Measurements from ENCODE around the gene FXYD4. TPM values are rescaled to one million over a fixed set of nuclear protein-coding genes. Genes with fewer than 3 reads are reported as not detected.
"Not testable (repeated sequence)": the region's sequence is repeated elsewhere in the genome, so short reads cannot be mapped to it uniquely, and the experiment has no call there.

FXYD4 gene
- total and polyA plus RNA-seq, 2 of the 8 experiments (the other 6 are each of a cell fraction or from before 2014, with no cell fraction given) = not detected

DNA sequence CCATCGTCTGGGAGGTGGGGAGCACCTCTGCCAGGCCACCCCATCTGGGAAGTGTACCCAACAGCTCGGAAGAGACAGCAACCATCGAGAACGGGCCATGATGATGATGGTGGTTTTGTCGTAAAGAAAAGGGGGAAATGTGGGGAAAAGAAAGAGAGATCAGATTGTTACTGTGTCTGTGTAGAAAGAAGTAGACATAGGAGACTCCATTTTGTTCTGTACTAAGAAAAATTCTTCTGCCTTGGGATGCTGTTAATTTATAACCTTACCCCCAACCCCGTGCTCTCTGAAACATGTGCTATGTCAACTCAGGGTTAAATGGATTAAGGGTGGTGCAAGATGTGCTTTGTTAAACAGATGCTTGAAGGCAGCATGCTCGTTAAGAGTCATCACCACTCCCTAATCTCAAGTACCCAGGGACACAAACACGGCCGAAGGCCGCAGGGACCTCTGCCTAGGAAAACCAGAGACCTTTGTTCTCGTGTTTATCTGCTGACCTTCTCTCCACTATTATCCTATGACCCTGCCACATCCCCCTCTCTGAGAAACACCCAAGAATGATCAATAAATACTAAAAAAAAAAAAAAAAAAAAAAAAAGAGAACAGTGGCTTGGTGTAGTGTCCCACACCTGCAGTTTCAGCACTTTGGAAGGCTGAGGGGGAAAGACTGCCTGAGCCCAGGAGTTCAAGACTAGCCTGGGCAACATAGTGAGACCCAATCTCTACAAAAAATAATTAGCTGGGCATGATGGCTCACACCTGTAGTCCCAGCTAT lies 41.2 kb upstream of the FXYD4 start:
- H3K27ac ChIP-seq (ENCODE audit: low read depth, low read length); H3K79me1 ChIP-seq (ENCODE audit: low read depth, low read length); H3K4me1 ChIP-seq (replicated peaks in 1 of 4; ENCODE audit: control insufficient read depth in 3 of 4, insufficient read depth in 4 of 4, low read length in 3 of 4); H3K18ac ChIP-seq (ENCODE audit: extremely low read depth, low read length); H2AFZ ChIP-seq (ENCODE audit: low read length); H3K14ac ChIP-seq (ENCODE audit: insufficient read length); H3K9ac ChIP-seq (replicated peaks in 1 of 4; ENCODE audit: extremely low read depth in 1 of 4, low read depth in 3 of 4, low read length in 3 of 4); DNase-seq (ENCODE audit: low read depth in 1 of 2, low spot score in 2 of 2); H4K91ac ChIP-seq (replicated peaks; ENCODE audit: insufficient read length, low read length); H3K36me3 ChIP-seq (ENCODE audit: control insufficient read depth in 2 of 4, insufficient read depth in 4 of 4, low read length in 3 of 4); H2BK12ac ChIP-seq (ENCODE audit: low read depth, low read length); H2AK5ac ChIP-seq (ENCODE audit: low read depth, low read length); H3K56ac ChIP-seq (replicated peaks; ENCODE audit: insufficient read length, low read depth, low read length); H2BK120ac ChIP-seq (replicated peaks; ENCODE audit: low read depth, low read length); H3K4me3 ChIP-seq (ENCODE audit: extremely low read depth in 1 of 4, insufficient read depth in 2 of 4, low read depth in 3 of 4, low read length in 4 of 4); H4K8ac ChIP-seq (ENCODE audit: extremely low read depth, insufficient read depth, low read length); H3K23me2 ChIP-seq (ENCODE audit: low read depth, low read length); H3K4ac ChIP-seq (replicated peaks; ENCODE audit: insufficient read length, low read depth, low read length); H2BK20ac ChIP-seq (ENCODE audit: low read length); H4K5ac ChIP-seq (ENCODE audit: insufficient read length, low read depth, low read length); POLR2A ChIA-PET (ENCODE audit: partially characterized antibody); H2BK15ac ChIP-seq (ENCODE audit: low read length); H3K79me2 ChIP-seq (ENCODE audit: control insufficient read depth in 1 of 2, insufficient read depth in 2 of 2, low read length in 2 of 2); FAIRE-seq; H3K4me2 ChIP-seq (ENCODE audit: insufficient read depth in 1 of 2, low read depth in 2 of 2, low read length in 2 of 2); H3K23ac ChIP-seq (ENCODE audit: insufficient read length); H3K27me3 ChIP-seq (replicated peaks in 1 of 4; ENCODE audit: control insufficient read depth in 3 of 4, extremely low read depth in 1 of 4, insufficient read depth in 3 of 4, low read length in 3 of 4); H2BK5ac ChIP-seq (ENCODE audit: low read depth, low read length); H4K20me1 ChIP-seq (replicated peaks in 1 of 2; ENCODE audit: control insufficient read depth in 1 of 2, insufficient read depth in 2 of 2, low read length in 2 of 2): not testable (repeated sequence)
- whole genome bisulfite sequencing, 2 experiments (ENCODE audit: extremely low coverage in 1 of 2, insufficient coverage in 1 of 2, insufficient read length in 1 of 2, insufficient replicate concordance in 2 of 2, low coverage in 1 of 2, low lambda C conversion rate in 2 of 2, missing lambda C conversion rate in 1 of 2) = 75 to 100% methylated on average over 1 to 6 of the region's 11 CpGs
- peaks cover 0 to 13% of the 10 kb centered on the region in 2 experiments; a peak in 1 of 4 replicates for H3K9me3 ChIP-seq (ENCODE audit: insufficient read depth in 2 of 2, low read depth in 1 of 2, low read length in 1 of 2)
- CTCF ChIA-PET (ENCODE audit: partially characterized antibody) = interaction anchor here (0.6 kb wide), 1 partner anchor 8 kb away, joined by 3 read pairs; no protein-coding TSS in a partner anchor

GRCh38 chr10:43330824-43331127 lies 40.7 kb upstream of the FXYD4 start:
- H2BK12ac ChIP-seq (ENCODE audit: low read depth, low read length); H3K79me2 ChIP-seq (ENCODE audit: control insufficient read depth in 1 of 2, insufficient read depth in 2 of 2, low read length in 2 of 2); H3K4me1 ChIP-seq (replicated peaks in 1 of 4; ENCODE audit: control insufficient read depth in 3 of 4, insufficient read depth in 4 of 4, low read length in 3 of 4); DNase-seq (ENCODE audit: low read depth in 1 of 2, low spot score in 2 of 2); H4K8ac ChIP-seq (ENCODE audit: extremely low read depth, insufficient read depth, low read length); H2BK120ac ChIP-seq (replicated peaks; ENCODE audit: low read depth, low read length); CTCF ChIA-PET (ENCODE audit: partially characterized antibody); H4K20me1 ChIP-seq (replicated peaks in 1 of 2; ENCODE audit: control insufficient read depth in 1 of 2, insufficient read depth in 2 of 2, low read length in 2 of 2); H3K9ac ChIP-seq (replicated peaks in 1 of 4; ENCODE audit: extremely low read depth in 1 of 4, low read depth in 3 of 4, low read length in 3 of 4); H2AFZ ChIP-seq (ENCODE audit: low read length); H2BK5ac ChIP-seq (ENCODE audit: low read depth, low read length); H3K27me3 ChIP-seq (replicated peaks in 1 of 4; ENCODE audit: control insufficient read depth in 3 of 4, extremely low read depth in 1 of 4, insufficient read depth in 3 of 4, low read length in 3 of 4); H3K23ac ChIP-seq (ENCODE audit: insufficient read length); H3K18ac ChIP-seq (ENCODE audit: extremely low read depth, low read length); H3K4ac ChIP-seq (replicated peaks; ENCODE audit: insufficient read length, low read depth, low read length); POLR2A ChIA-PET (ENCODE audit: partially characterized antibody); H3K79me1 ChIP-seq (ENCODE audit: low read depth, low read length); H3K4me2 ChIP-seq (ENCODE audit: insufficient read depth in 1 of 2, low read depth in 2 of 2, low read length in 2 of 2); H3K56ac ChIP-seq (replicated peaks; ENCODE audit: insufficient read length, low read depth, low read length); H3K23me2 ChIP-seq (ENCODE audit: low read depth, low read length); H3K27ac ChIP-seq (ENCODE audit: low read depth, low read length); H3K14ac ChIP-seq (ENCODE audit: insufficient read length); H2BK15ac ChIP-seq (ENCODE audit: low read length); H2BK20ac ChIP-seq (ENCODE audit: low read length); H4K91ac ChIP-seq (replicated peaks; ENCODE audit: insufficient read length, low read length); FAIRE-seq; H3K4me3 ChIP-seq (ENCODE audit: extremely low read depth in 1 of 4, insufficient read depth in 2 of 4, low read depth in 3 of 4, low read length in 4 of 4); H2AK5ac ChIP-seq (ENCODE audit: low read depth, low read length); H3K36me3 ChIP-seq (ENCODE audit: control insufficient read depth in 2 of 4, insufficient read depth in 4 of 4, low read length in 3 of 4); H4K5ac ChIP-seq (ENCODE audit: insufficient read length, low read depth, low read length): not testable (repeated sequence)
- WGBS, 2 experiments (ENCODE audit: extremely low coverage in 1 of 2, insufficient coverage in 1 of 2, insufficient read length in 1 of 2, insufficient replicate concordance in 2 of 2, low coverage in 1 of 2, low lambda C conversion rate in 2 of 2, missing lambda C conversion rate in 1 of 2) = 96% methylated on average over 4 of the region's 4 CpGs; no CpG with 5 or more reads in 1 of the 2 experiments
- H3K9me3 ChIP-seq (ENCODE audit: insufficient read depth in 2 of 2, low read depth in 1 of 2, low read length in 1 of 2) = peaks cover 0 to 13% of the 10 kb centered on the region in 2 experiments; a peak in 1 of 4 replicates

Data from H1 (cell line).